GM18519 (cell line): ENCODE results near the gene CPOX.

Experiments
- ATAC-seq: cut with Tn5 transposase; IDR thresholded peaks from one replicate; pipeline ENCODE4 v1.9.1; 2021; ENCODE audit warnings: mild to moderate bottlenecking, moderate library complexity; ENCODE audit not compliant: unreplicated experiment, low FRiP score

Gene CPOX

DNA sequence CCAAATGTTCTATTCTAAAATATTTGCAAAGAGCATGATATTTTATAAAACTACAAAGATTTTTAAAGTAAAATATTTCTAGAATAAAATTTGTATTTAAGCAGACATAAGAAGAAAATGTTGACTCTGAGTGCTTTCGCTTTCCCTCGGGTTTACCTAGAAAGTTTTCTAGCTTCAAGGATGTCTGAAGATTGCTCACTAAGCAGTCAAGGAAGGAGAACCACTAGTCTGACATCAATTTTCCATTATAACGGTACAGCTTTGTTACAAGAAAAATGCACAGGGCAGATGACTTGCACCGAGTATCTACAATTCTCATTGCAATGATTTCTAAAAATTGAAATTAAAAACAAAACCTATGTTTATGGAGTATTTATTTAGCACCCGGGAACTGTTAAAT lies 47.5 kb downstream of the CPOX start:
- ATAC-seq = peak; percentile 38

GRCh38 chr3:98542623-98543022 lies 50.8 kb downstream of the CPOX start:
- no peak for ATAC-seq

DNA sequence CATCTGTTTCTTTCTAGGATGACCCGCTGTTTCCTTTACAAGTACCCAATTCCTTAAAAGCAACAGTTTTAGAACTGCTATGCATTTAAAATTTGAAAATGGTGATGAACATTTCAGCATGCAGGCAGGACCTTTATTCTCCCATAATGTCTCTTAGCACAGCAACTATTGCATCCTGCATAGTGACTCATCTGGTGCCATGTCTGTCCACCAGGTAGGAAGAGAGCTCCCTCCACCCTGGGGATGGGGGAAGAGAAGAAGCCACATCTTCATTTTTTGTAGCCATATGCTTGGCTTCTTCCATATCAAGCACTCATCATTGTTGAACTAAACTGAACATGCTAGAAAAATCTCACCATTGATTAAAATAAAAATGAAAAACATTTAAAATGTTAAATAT lies 51.7 kb downstream of the CPOX start:
- ATAC-seq = no peak

DNA sequence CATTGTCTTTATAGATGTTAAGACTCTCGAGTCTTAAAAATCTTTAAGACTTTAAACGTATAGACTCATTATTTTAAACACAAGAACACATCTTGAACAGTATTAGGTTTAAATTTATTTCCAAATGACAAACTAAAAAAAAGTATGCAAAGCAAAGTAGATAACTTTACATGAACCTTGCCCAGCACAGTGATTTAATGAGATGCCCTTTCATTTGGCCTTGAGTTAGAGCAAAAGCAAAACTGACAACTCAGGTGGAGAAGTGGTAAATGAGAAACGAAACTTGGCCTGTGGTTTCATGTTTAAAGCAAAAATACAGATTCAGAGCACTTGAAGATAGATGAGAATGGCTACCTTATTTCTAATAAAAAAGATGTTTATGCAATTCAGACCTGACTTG lies 53.1 kb downstream of the CPOX start:
- ATAC-seq = peak; percentile 34

GRCh38 chr3:98536456-98537017 lies 56.9 kb downstream of the CPOX start:
- peak; percentile 79 for ATAC-seq

DNA sequence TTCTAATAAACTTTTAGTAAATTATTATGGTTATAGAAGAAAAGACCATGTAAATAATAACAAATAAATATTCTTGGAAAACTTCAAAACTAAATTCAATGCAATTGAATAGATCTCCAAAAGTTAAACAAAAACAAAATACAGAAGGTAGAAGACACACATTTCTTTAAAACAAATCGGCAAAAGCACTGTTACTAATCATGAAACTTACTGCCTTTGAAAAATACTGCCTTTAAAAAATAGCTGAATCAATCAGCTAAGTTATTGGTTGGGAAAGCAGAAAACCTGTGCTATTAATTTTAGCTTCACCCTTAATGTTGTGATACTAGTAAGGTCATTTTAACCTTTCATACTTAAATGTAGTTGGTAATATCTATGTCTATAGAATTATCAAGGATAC lies 58.7 kb downstream of the CPOX start:
- ATAC-seq = no peak

DNA sequence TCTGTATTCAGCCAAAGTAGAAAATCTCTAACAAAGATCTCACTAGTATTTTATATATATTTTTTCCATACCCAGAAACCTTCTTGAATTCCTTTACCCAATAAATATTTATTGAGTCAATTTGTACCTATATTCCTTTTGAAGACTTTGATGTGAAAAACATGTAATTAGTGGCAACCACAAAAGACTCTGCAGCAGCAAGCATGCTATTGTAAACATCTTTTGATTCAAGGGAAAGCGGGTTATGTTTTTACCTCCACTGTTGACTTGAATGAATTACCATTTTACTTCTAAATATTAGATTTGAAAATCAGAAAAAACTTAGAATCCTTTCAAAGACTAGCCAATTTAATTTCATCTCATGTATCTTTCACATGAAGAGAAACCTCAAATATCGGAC lies 59.2 kb downstream of the CPOX start:
- ATAC-seq = no peak

GRCh38 chr3:98532709-98533571 lies 60.5 kb downstream of the CPOX start:
- no peak for ATAC-seq

DNA sequence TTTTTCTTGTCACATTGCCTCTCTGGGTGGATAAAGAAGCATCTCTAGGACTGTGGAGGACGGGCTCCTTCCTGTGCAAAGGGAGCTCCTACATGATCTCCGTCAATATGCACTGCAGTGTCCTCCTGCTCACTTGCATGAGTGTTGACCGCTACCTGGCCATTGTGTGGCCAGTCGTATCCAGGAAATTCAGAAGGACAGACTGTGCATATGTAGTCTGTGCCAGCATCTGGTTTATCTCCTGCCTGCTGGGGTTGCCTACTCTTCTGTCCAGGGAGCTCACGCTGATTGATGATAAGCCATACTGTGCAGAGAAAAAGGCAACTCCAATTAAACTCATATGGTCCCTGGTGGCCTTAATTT lies 61.2 kb downstream of the CPOX start:
- ATAC-seq = no peak

DNA sequence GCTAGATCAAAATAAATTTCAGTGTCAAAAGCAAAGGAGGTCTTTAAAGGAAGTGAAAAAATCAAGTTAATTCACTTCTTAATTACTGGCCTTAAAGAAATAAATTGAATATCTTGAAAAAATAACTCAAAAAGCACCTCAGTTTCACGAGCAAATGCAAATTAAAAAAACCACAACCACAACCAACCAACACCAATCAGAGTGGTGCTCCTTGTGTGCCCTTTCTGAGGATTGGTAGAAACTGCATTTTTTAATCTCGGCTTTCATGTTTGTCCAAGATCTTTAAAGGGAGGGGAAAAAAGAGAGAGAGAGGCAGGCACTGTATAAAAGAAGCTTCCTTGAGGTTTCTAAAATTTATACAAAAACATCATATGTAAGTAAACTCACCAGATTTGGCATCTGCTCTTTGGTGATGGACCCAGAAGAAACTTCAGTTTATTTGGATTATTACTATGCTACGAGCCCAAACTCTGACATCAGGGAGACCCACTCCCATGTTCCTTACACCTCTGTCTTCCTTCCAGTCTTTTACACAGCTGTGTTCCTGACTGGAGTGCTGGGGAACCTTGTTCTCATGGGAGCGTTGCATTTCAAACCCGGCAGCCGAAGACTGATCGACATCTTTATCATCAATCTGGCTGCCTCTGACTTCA lies 61.7 kb downstream of the CPOX start, which contains the start of gene GPR15:
TSS of gene GPR15 (plus strand) at position 357 of the 653 bp plus-strand sequence. CDS start at position 413, 56 bp downstream.
- peak; percentile 20 for ATAC-seq

GRCh38 chr3:98530676-98531075 lies 62.7 kb downstream of the CPOX start:
- no peak for ATAC-seq

DNA sequence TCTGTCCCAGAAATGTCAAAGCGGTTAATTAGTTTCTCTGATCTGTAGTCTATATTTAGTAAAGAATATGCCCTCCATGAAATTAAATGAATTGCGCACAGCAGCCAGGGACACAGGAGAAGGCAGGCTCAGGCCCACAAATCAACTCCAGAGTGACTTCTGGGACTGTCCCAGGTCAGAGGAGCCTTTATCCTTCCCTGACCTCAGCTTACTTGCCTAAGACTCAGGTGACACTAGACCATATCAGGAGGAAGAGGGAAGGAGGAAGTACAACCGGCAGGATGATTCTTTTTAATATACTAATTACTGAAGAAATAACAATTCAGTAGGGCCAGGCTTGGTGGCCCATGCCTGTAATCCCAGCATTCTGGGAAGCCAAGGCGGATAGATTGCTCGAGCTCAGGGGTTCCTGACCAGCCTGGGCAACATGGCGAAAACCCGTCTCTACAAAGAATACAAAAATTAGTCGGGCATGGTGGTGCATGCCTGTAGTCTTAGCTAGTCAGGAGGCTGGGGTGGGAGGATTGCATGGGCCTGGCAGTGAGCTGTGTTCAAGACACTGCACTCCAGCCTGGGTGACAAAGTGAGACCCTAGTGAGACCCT lies 63.5 kb downstream of the CPOX start:
- ATAC-seq = no peak
